SK-N-SH (cell line): Measurements from ENCODE around the gene CIAO3. TPM values are rescaled to one million over a fixed set of nuclear protein-coding genes. Genes with fewer than 3 reads are reported as not detected.

Experiments used
- CTCF ChIA-PET: fragments of 300-600, 350-600 bp; formaldehyde crosslinking; extraction: SDS; loops from one replicate; lab custom pipeline; 2021; lab: Yijun Ruan, JAX
- POLR2A ChIA-PET: fragments of 350-600 bp; sonication (Branson Sonifier 250); formaldehyde crosslinking; extraction: SDS; loops from one replicate; lab custom pipeline; 2020; ENCODE audit warnings: antibody characterized with exemption, inconsistent platforms; lab: Yijun Ruan, JAX
- DNase-seq: peaks from one replicate; pipeline ENCODE4 v3.0.0; 2012
- H2AFZ ChIP-seq: fragments of 200-600 bp; sonication (generic); 2 replicates; pipeline ENCODE4 v1.8.1; 2016; ENCODE audit warnings: antibody characterized with exemption, mild to moderate bottlenecking, low read depth
- H3F3A ChIP-seq: fragments of 200-600 bp; sonication (generic); replicated peaks from 2 replicates; pipeline ENCODE3; 2016; ENCODE audit warnings: antibody characterized with exemption, mild to moderate bottlenecking; ENCODE audit not compliant: insufficient read depth
- H3K27ac ChIP-seq, 2 experiments: fragments of 200-500 bp in 1 of 2; fragments of 200-600 bp in 1 of 2; sonication (Bioruptor generic) in 1 of 2; sonication (generic), shearing (Covaris generic) in 1 of 2; 2 replicates each; pipeline versions ENCODE4 v1.5.1 to v1.6.1; 2014 to 2016; ENCODE audit warnings: low read depth in 2 of 2, inconsistent platforms in 1 of 2, low read length in 1 of 2, mild to moderate bottlenecking in 1 of 2, mixed read lengths in 1 of 2
- H3K27me3 ChIP-seq: fragments of 200-600 bp; sonication (generic), shearing (Covaris generic); 2 replicates; pipeline ENCODE4 v1.6.1; 2016; ENCODE audit warnings: mixed run types; ENCODE audit not compliant: insufficient read depth
- H3K36me3 ChIP-seq, 2 experiments: fragments of 200-500 bp in 1 of 2; fragments of 200-600 bp in 1 of 2; sonication (Bioruptor generic) in 1 of 2; sonication (generic) in 1 of 2; replicated peaks in 1 of 2; 2 replicates each; pipeline versions ENCODE3 to v1.5.1; 2014 to 2016; ENCODE audit warnings: low read length in 1 of 2, mild to moderate bottlenecking in 1 of 2; ENCODE audit not compliant: insufficient read depth in 2 of 2, control insufficient read depth in 1 of 2
- H3K4me1 ChIP-seq, 2 experiments: fragments of 200-500 bp in 1 of 2; fragments of 200-600 bp in 1 of 2; sonication (Bioruptor generic) in 1 of 2; sonication (generic), shearing (Covaris generic) in 1 of 2; 2 replicates each; pipeline versions ENCODE4 v1.5.1 to v1.6.1; 2014 to 2016; ENCODE audit warnings: low read depth in 1 of 2, low read length in 1 of 2, mixed run types in 1 of 2; ENCODE audit not compliant: insufficient read depth in 2 of 2, control insufficient read depth in 1 of 2
- H3K4me2 ChIP-seq: fragments of 200-600 bp; sonication (generic), shearing (Covaris generic); 2 replicates; pipeline ENCODE4 v1.6.1; 2017; ENCODE audit warnings: mixed run types
- H3K4me3 ChIP-seq, 2 experiments: fragments of 200-500 bp in 1 of 2; fragments of 200-600 bp in 1 of 2; sonication (Bioruptor generic) in 1 of 2; sonication (generic), shearing (Covaris generic) in 1 of 2; 2 replicates each; pipeline versions ENCODE4 v1.5.1 to v1.8.1; 2014 to 2016; ENCODE audit warnings: low read depth in 2 of 2, inconsistent platforms in 1 of 2, low read length in 1 of 2, mild to moderate bottlenecking in 1 of 2, mixed read lengths in 1 of 2, moderate library complexity in 1 of 2
- H3K79me2 ChIP-seq: fragments of 200-600 bp; sonication (generic); 2 replicates; pipeline ENCODE4 v1.8.1; 2017; ENCODE audit warnings: mild to moderate bottlenecking; ENCODE audit not compliant: insufficient read depth
- H3K9ac ChIP-seq: fragments of 200-600 bp; sonication (generic); 2 replicates; pipeline ENCODE4 v1.6.1; 2017; ENCODE audit warnings: mixed run types
- H3K9me2 ChIP-seq: fragments of 200-600 bp; sonication (generic); 2 replicates; pipeline ENCODE4 v1.6.1; 2017; ENCODE audit warnings: mixed run types
- H3K9me3 ChIP-seq: fragments of 200-600 bp; sonication (generic); 2 replicates; pipeline ENCODE4 v1.6.1; 2017; ENCODE audit warnings: mixed run types, mild to moderate bottlenecking, moderate library complexity
- H4K20me1 ChIP-seq: fragments of 200-600 bp; sonication (generic); 2 replicates; pipeline ENCODE4 v1.6.1; 2017; ENCODE audit warnings: mild to moderate bottlenecking, mixed run types; ENCODE audit not compliant: insufficient read depth
- CHD2 ChIP-seq: fragments of 150-350 bp; IDR thresholded peaks from 2 replicates; pipeline ENCODE4 v1.6.1; 2018; ENCODE audit warnings: low read length; ENCODE audit not compliant: partially characterized antibody
- ELF1 ChIP-seq: IDR thresholded peaks from 2 replicates; pipeline ENCODE4 v1.4.0; 2012
- EZH2phosphoT487 ChIP-seq: fragments of 200-600 bp; sonication (generic); IDR thresholded peaks from 2 replicates; pipeline ENCODE4 v1.6.1; 2017; ENCODE audit warnings: low read depth, mixed run types, mild to moderate bottlenecking, antibody characterized with exemption, moderate library complexity, borderline replicate concordance
- FOXM1 ChIP-seq: IDR thresholded peaks from 2 replicates; pipeline ENCODE4 v1.4.0; 2012; ENCODE audit warnings: low read depth, mild to moderate bottlenecking
- MEF2A ChIP-seq: IDR thresholded peaks from 2 replicates; pipeline ENCODE4 v1.4.0; 2012; ENCODE audit warnings: low read depth, borderline replicate concordance
- MXI1 ChIP-seq: IDR thresholded peaks from 2 replicates; pipeline ENCODE4 v1.6.1; 2012; ENCODE audit warnings: mild to moderate bottlenecking, low read depth, low read length, improper control_type of control experiment
- NFIC ChIP-seq: IDR thresholded peaks from 2 replicates; pipeline ENCODE4 v1.4.0; 2012; ENCODE audit warnings: borderline replicate concordance
- NRF1 ChIP-seq: IDR thresholded peaks from 2 replicates; pipeline ENCODE4 v1.6.1; 2012; ENCODE audit warnings: low read depth, mild to moderate bottlenecking, low read length
- RAD21 ChIP-seq: IDR thresholded peaks from 2 replicates; pipeline ENCODE4 v1.6.1; 2012; ENCODE audit warnings: mild to moderate bottlenecking, low read length
- RFX5 ChIP-seq: IDR thresholded peaks from 2 replicates; pipeline ENCODE4 v1.6.1; 2012; ENCODE audit warnings: mild to moderate bottlenecking, improper control_type of control experiment, low read length
- RXRA ChIP-seq: IDR thresholded peaks from 2 replicates; pipeline ENCODE4 v1.4.0; 2012; ENCODE audit warnings: low read depth, mild to moderate bottlenecking, borderline replicate concordance
- TCF12 ChIP-seq: IDR thresholded peaks from 2 replicates; pipeline ENCODE4 v1.4.0; 2012
- YY1 ChIP-seq: IDR thresholded peaks from 2 replicates; pipeline ENCODE4 v1.4.0; 2012; ENCODE audit warnings: low read depth, mild to moderate bottlenecking
- WGBS: methylation state at CpG from one replicate; pipeline ENCODE4 v1.1.6; 2017; ENCODE audit warnings: low lambda C conversion rate; 5-methylcytosine and 5-hydroxymethylcytosine counted together
- polyA plus RNA-seq, 3 experiments: library from polyadenylated mRNA; depleted of rRNA; stranded (reverse); fragments of >200 nt; gene quantifications; 2 replicates each; pipeline ENCODE4 v1.2.3, GENCODE V29; 2012
- TF ChIP-seq, protein P1 (sequence below): IDR thresholded peaks from 2 replicates; pipeline ENCODE4 v1.4.0; 2012; ENCODE audit warnings: low read depth, borderline replicate concordance
- TF ChIP-seq, protein P2 (sequence below): IDR thresholded peaks from 2 replicates; pipeline ENCODE4; 2012
- TF ChIP-seq, protein P3 (sequence below): fragments of 200-600 bp; sonication (generic); IDR thresholded peaks from 2 replicates; pipeline ENCODE4 v1.6.1; 2017; ENCODE audit warnings: antibody characterized with exemption, mild to moderate bottlenecking, moderate library complexity
- TF ChIP-seq, protein P4 (sequence below): fragments of 150-350 bp; IDR thresholded peaks from 2 replicates; pipeline ENCODE4 v1.6.1; 2016; ENCODE audit warnings: mild to moderate bottlenecking, low read depth, low read length
- TF ChIP-seq, protein P5 (sequence below): IDR thresholded peaks from 2 replicates; pipeline ENCODE4 v1.6.1; 2012; ENCODE audit warnings: mild to moderate bottlenecking, low read depth, low read length, moderate library complexity

The CIAO3 gene
- polyA plus RNA-seq, 1 of the 3 experiments (the other 2 are of a cell fraction), result 14.4 TPM

DNA sequence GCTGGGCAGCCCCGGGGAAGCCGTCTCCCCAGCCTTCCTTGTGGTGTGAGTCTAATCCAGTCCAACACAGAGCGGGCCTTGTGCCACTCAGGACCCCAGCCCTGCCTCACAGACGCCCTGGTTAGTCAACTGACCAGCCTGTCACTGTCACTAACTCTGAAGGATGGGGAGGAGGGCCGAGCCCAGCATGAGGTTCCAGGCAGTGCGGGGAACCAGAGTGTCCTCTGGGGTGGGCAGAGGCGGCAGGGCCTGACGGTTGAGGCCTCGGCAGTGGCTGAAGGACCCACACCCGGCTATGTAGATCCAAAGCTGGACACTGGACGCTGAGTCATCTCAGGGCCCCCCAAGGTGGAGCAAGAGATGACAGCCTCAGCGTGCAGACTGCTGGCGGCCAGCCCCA lies 38.8 kb upstream of the CIAO3 start:
- Histone ChIP-seq H3K79me2 (no peaks in the 10 kb centered on the region), H3K27ac (no peak overlapping the region), H3K9ac (no peak overlapping the region), H3K36me3 (peaks cover 0 to under 1% of the 10 kb centered on the region in 2 experiments), H3K27me3 (peaks cover 17% of the 10 kb centered on the region; the same call in 1 of the 2 replicates), H3F3A (no peaks in the 10 kb centered on the region), H4K20me1 (no peaks in the 10 kb centered on the region), H3K4me3 (no peak overlapping the region), H3K4me1 (peaks cover 0 to 8% of the 10 kb centered on the region in 2 experiments; a peak in 1 of 4 replicates), H3K4me2 (no peak overlapping the region), H3K9me2 (no peaks in the 10 kb centered on the region), H3K9me3 (no peaks in the 10 kb centered on the region), H2AFZ (no peak overlapping the region)
- CTCF ChIA-PET, result interaction anchor here (0.6 kb wide), 1 partner anchor 716 kb away, joined by 3 read pairs; no protein-coding TSS in a partner anchor
- WGBS, result 60% methylated on average over 1 of the region's 13 CpGs
- POLR2A ChIA-PET, result no interaction called here
- DNase-seq, result no peak
- no peak for TF ChIP-seq NFIC
- no peak for TF ChIP-seq YY1
- TF ChIP-seq, protein P1, sequence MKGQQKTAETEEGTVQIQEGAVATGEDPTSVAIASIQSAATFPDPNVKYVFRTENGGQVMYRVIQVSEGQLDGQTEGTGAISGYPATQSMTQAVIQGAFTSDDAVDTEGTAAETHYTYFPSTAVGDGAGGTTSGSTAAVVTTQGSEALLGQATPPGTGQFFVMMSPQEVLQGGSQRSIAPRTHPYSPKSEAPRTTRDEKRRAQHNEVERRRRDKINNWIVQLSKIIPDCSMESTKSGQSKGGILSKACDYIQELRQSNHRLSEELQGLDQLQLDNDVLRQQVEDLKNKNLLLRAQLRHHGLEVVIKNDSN, result no peak
- no peak for TF ChIP-seq RXRA
- TF ChIP-seq, protein P2, sequence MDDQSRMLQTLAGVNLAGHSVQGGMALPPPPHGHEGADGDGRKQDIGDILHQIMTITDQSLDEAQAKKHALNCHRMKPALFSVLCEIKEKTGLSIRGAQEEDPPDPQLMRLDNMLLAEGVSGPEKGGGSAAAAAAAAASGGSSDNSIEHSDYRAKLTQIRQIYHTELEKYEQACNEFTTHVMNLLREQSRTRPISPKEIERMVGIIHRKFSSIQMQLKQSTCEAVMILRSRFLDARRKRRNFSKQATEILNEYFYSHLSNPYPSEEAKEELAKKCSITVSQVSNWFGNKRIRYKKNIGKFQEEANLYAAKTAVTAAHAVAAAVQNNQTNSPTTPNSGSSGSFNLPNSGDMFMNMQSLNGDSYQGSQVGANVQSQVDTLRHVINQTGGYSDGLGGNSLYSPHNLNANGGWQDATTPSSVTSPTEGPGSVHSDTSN, result no peak
- TF ChIP-seq, protein P3, sequence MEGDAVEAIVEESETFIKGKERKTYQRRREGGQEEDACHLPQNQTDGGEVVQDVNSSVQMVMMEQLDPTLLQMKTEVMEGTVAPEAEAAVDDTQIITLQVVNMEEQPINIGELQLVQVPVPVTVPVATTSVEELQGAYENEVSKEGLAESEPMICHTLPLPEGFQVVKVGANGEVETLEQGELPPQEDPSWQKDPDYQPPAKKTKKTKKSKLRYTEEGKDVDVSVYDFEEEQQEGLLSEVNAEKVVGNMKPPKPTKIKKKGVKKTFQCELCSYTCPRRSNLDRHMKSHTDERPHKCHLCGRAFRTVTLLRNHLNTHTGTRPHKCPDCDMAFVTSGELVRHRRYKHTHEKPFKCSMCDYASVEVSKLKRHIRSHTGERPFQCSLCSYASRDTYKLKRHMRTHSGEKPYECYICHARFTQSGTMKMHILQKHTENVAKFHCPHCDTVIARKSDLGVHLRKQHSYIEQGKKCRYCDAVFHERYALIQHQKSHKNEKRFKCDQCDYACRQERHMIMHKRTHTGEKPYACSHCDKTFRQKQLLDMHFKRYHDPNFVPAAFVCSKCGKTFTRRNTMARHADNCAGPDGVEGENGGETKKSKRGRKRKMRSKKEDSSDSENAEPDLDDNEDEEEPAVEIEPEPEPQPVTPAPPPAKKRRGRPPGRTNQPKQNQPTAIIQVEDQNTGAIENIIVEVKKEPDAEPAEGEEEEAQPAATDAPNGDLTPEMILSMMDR, result no peak
- TF ChIP-seq EZH2phosphoT487, result no peak
- TF ChIP-seq MEF2A, result no peak
- no peak for TF ChIP-seq RFX5
- no peak for TF ChIP-seq FOXM1
- no peak for TF ChIP-seq TCF12
- no peak for TF ChIP-seq NRF1
- TF ChIP-seq CHD2, result no peak
- TF ChIP-seq, protein P4, sequence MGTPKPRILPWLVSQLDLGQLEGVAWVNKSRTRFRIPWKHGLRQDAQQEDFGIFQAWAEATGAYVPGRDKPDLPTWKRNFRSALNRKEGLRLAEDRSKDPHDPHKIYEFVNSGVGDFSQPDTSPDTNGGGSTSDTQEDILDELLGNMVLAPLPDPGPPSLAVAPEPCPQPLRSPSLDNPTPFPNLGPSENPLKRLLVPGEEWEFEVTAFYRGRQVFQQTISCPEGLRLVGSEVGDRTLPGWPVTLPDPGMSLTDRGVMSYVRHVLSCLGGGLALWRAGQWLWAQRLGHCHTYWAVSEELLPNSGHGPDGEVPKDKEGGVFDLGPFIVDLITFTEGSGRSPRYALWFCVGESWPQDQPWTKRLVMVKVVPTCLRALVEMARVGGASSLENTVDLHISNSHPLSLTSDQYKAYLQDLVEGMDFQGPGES, result no peak
- no peak for TF ChIP-seq ELF1
- TF ChIP-seq, protein P5, sequence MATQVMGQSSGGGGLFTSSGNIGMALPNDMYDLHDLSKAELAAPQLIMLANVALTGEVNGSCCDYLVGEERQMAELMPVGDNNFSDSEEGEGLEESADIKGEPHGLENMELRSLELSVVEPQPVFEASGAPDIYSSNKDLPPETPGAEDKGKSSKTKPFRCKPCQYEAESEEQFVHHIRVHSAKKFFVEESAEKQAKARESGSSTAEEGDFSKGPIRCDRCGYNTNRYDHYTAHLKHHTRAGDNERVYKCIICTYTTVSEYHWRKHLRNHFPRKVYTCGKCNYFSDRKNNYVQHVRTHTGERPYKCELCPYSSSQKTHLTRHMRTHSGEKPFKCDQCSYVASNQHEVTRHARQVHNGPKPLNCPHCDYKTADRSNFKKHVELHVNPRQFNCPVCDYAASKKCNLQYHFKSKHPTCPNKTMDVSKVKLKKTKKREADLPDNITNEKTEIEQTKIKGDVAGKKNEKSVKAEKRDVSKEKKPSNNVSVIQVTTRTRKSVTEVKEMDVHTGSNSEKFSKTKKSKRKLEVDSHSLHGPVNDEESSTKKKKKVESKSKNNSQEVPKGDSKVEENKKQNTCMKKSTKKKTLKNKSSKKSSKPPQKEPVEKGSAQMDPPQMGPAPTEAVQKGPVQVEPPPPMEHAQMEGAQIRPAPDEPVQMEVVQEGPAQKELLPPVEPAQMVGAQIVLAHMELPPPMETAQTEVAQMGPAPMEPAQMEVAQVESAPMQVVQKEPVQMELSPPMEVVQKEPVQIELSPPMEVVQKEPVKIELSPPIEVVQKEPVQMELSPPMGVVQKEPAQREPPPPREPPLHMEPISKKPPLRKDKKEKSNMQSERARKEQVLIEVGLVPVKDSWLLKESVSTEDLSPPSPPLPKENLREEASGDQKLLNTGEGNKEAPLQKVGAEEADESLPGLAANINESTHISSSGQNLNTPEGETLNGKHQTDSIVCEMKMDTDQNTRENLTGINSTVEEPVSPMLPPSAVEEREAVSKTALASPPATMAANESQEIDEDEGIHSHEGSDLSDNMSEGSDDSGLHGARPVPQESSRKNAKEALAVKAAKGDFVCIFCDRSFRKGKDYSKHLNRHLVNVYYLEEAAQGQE, result no peak
- no peak for TF ChIP-seq MXI1
- TF ChIP-seq RAD21, result no peak
